ENCODE data around the gene GP5. TPM values are rescaled to one million over a fixed set of nuclear protein-coding genes. Genes with fewer than 3 reads are reported as not detected.
A peak's percentile ranks its signal among the peaks of the same experiment; 100 is the strongest.

Gene GP5
- total and polyA plus RNA-seq, 2 experiments from 2014 or later, result 0.83 TPM; not detected in 1

DNA sequence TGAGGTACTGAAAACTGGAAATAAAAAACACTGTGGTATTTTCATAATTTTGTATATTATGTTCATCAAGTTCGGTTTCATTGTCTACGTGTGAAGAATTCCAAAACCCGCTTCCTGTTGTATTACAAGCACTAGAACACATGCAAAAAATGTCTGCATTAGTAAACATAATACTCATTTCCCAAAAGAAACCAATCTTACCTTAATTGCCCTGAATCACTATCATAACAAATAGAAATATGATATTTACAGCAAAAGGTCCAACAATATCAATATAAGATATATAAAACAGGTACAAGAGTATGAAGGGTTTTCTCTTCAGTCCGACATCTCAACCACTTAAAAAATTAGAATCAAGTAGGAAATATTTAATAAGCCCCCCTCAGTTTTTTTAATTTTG lies 26.3 kb upstream of the GP5 start:
- TF ChIP-seq, protein P1, sequence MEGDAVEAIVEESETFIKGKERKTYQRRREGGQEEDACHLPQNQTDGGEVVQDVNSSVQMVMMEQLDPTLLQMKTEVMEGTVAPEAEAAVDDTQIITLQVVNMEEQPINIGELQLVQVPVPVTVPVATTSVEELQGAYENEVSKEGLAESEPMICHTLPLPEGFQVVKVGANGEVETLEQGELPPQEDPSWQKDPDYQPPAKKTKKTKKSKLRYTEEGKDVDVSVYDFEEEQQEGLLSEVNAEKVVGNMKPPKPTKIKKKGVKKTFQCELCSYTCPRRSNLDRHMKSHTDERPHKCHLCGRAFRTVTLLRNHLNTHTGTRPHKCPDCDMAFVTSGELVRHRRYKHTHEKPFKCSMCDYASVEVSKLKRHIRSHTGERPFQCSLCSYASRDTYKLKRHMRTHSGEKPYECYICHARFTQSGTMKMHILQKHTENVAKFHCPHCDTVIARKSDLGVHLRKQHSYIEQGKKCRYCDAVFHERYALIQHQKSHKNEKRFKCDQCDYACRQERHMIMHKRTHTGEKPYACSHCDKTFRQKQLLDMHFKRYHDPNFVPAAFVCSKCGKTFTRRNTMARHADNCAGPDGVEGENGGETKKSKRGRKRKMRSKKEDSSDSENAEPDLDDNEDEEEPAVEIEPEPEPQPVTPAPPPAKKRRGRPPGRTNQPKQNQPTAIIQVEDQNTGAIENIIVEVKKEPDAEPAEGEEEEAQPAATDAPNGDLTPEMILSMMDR (IDR thresholded peaks at IDR 0.05; ENCODE audit: low read depth, low read length), result no peak
- H3K4me1 ChIP-seq (ENCODE audit: low read depth), result peaks cover 11% of the 10 kb centered on the region
- no peaks in the 10 kb centered on the region for H3K27me3 ChIP-seq
- H3K36me3 ChIP-seq, result peaks cover 57% of the 10 kb centered on the region
- H3K27ac ChIP-seq, result peak overlapping the region; percentile 7
- H3K9me3 ChIP-seq (ENCODE audit: low read depth), result no peaks in the 10 kb centered on the region
- H3K4me3 ChIP-seq, result no peak overlapping the region
- DNase-seq (ENCODE audit: low read depth in 1 of 2, low spot score in 1 of 2), result no peak

DNA sequence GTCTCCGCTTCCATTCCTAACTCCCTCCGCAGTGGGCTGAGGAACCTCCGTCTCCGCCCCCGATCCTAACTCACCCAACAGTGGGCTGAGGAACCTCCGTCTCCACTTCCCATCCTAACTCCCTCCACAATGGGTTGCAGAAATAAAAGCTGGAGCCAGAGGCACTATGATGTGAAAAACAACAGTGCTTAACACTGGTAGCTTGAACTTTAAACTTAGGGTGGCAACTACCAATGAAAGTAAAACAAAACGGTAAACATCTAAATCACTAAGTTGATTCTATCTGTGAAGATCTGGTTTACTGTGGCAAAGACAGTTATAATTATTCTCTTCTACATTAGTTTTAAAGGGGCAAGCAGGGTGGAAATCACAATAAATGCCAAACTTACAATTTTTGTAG lies 25.9 kb upstream of the GP5 start:
- no peak for DNase-seq (ENCODE audit: low read depth in 1 of 2, low spot score in 1 of 2)
- H3K36me3 ChIP-seq, result peaks cover 57% of the 10 kb centered on the region
- peaks cover 11% of the 10 kb centered on the region for H3K4me1 ChIP-seq (ENCODE audit: low read depth)
- H3K27ac ChIP-seq, result peak overlapping the region; percentile 7
- H3K9me3 ChIP-seq (ENCODE audit: low read depth), result no peaks in the 10 kb centered on the region
- H3K27me3 ChIP-seq, result no peaks in the 10 kb centered on the region
- no peak overlapping the region for H3K4me3 ChIP-seq
- TF ChIP-seq, protein P1 (IDR thresholded peaks at IDR 0.05; ENCODE audit: low read depth, low read length), result no peak

DNA sequence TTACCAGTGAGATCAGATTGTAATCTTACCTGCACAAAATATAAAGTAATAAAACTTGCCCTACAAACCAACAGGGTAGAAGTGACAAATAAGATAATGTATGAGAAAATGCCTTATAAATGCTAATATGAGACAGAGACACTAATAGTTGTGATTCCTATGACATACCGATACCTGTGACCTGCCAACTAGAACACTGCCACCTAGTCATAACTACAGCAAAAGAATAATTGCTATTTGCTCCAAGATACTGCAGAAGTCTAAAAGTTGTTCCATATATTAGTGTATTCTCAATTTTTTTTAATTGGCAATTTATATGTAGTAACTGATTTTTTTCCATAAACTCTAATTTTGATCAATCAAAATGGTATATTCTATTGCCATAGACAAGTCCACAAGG lies 25.3 kb upstream of the GP5 start:
- TF ChIP-seq, protein P1 (IDR thresholded peaks at IDR 0.05; ENCODE audit: low read depth, low read length), result no peak
- no peak for DNase-seq (ENCODE audit: low read depth in 1 of 2, low spot score in 1 of 2)
- no peak overlapping the region for H3K4me3 ChIP-seq
- no peak overlapping the region for H3K27ac ChIP-seq
- peaks cover 11% of the 10 kb centered on the region for H3K4me1 ChIP-seq (ENCODE audit: low read depth)
- H3K36me3 ChIP-seq, result peaks cover 54% of the 10 kb centered on the region
- no peaks in the 10 kb centered on the region for H3K27me3 ChIP-seq
- H3K9me3 ChIP-seq (ENCODE audit: low read depth), result no peaks in the 10 kb centered on the region

DNA sequence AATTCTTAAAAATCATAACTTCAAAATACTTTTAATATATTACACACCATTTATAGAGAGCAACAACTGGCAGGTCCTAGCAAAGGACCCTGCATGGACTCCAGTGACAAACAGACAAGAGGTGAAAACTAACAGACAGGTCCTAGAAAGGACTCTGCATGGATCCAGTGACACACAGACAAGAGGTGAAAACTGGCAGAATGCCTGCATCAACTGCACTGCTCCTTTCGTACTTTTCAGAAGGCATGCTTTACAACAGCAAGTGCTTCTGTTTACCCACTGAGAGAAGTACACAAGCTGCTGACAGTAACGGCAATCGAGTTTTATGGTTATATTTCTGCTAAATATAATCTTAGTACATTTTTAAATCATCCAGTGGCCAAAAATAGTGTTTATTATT lies 24.3 kb upstream of the GP5 start:
- H3K9me3 ChIP-seq (ENCODE audit: low read depth), result no peaks in the 10 kb centered on the region
- peak in 1 of 2 donors; percentile 63 for DNase-seq (ENCODE audit: low read depth in 1 of 2, low spot score in 1 of 2)
- H3K27ac ChIP-seq, result peak overlapping the region; percentile 58
- H3K4me1 ChIP-seq (ENCODE audit: low read depth), result peaks cover 11% of the 10 kb centered on the region
- peaks cover 53% of the 10 kb centered on the region for H3K36me3 ChIP-seq
- TF ChIP-seq, protein P1 (IDR thresholded peaks at IDR 0.05; ENCODE audit: low read depth, low read length), result no peak
- no peak overlapping the region for H3K4me3 ChIP-seq
- H3K27me3 ChIP-seq, result no peaks in the 10 kb centered on the region

DNA sequence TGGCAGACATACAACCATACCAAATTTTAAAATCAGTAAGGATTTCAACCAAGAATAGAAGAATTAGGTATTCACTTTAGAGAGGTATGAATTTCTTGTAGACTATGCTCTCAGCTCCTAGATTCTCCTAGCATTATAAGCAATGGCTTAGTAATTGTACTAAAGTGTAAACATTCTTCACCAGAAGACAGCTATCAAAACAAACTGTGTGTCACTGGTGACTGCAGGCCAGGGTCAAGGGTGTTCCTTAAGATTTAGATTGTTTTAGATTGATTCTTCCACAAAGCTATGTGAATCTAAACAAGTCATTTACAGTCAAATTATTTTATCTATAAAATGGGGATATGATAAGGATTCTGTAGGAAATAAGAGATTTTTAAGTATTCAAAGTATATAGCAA lies 23.1 kb upstream of the GP5 start:
- Histone ChIP-seq H3K4me3 (no peak overlapping the region), H3K4me1 (ENCODE audit: low read depth) (peaks cover 11% of the 10 kb centered on the region), H3K9me3 (ENCODE audit: low read depth) (no peaks in the 10 kb centered on the region), H3K27ac (peak overlapping the region; percentile 58), H3K36me3 (peaks cover 49% of the 10 kb centered on the region), H3K27me3 (no peaks in the 10 kb centered on the region)
- DNase-seq (ENCODE audit: low read depth in 1 of 2, low spot score in 1 of 2), result no peak
- TF ChIP-seq, protein P1 (IDR thresholded peaks at IDR 0.05; ENCODE audit: low read depth, low read length), result no peak

DNA sequence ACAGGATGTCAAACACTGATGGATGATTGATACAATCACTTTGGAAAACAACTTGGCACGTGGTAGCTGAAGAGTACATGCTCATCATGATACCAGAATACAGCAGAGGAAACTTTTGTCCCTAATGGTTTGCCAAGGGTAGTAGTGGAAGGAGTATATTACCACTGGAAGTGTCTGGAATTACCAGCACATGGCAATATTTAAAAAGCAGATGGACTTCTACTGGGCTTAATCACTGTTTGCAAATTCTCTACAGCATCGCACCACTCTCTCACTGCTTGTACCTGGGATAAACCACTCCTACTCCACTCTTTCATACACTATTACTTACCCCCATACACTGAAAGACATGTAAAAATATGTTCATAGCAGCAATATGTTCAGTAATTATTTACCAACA lies 19.6 kb upstream of the GP5 start:
- Histone ChIP-seq H3K36me3 (peaks cover 27% of the 10 kb centered on the region), H3K4me3 (no peak overlapping the region), H3K27me3 (no peaks in the 10 kb centered on the region), H3K9me3 (ENCODE audit: low read depth) (no peaks in the 10 kb centered on the region), H3K4me1 (ENCODE audit: low read depth) (peaks cover 10% of the 10 kb centered on the region), H3K27ac (no peak overlapping the region)
- DNase-seq (ENCODE audit: low read depth in 1 of 2, low spot score in 1 of 2), result no peak
- TF ChIP-seq, protein P1 (IDR thresholded peaks at IDR 0.05; ENCODE audit: low read depth, low read length), result no peak
